Right atrium auricular region (tissue), 2 donors: ENCODE data around the gene LRRC59. TPM values are rescaled to one million over a fixed set of nuclear protein-coding genes. Genes with fewer than 3 reads are reported as not detected.

ENCODE experiments used
- DNase-seq: peaks from one replicate; pipeline ENCODE4 v3.0.0-alpha.2; 2019; ENCODE audit warnings: low spot score
- H3K27ac ChIP-seq, 2 donors: fragments of 200-600 bp; sonication (generic); 1 replicate in 1 of 2; 2 replicates in 1 of 2; pipeline ENCODE4 v1.5.1; 2016 to 2019
- H3K27me3 ChIP-seq, 2 donors: fragments of 200-600 bp; sonication (generic); one replicate each; pipeline versions ENCODE4 v1.5.1 to v1.6.0; 2017 to 2019
- H3K36me3 ChIP-seq: fragments of 200-600 bp; sonication (generic); one replicate; pipeline ENCODE4 v1.5.1; 2016
- H3K4me1 ChIP-seq, 2 donors: fragments of 200-600 bp; sonication (generic); one replicate each; pipeline versions ENCODE4 v1.5.1 to v1.6.0; 2017 to 2019
- H3K4me3 ChIP-seq, 2 donors: fragments of 200-600 bp; sonication (generic); 1 replicate in 1 of 2; 2 replicates in 1 of 2; pipeline ENCODE4 v1.5.1; 2017 to 2019; ENCODE audit warnings: mild to moderate bottlenecking in 1 of 2, moderate library complexity in 1 of 2
- H3K9me3 ChIP-seq, 2 donors: fragments of 200-600 bp; sonication (generic); one replicate each; pipeline ENCODE4 v1.5.1; 2019
- CTCF ChIP-seq, 2 donors: fragments of 200-600 bp; sonication (generic); IDR thresholded peaks; one replicate each; pipeline ENCODE4 v1.5.1; 2019; ENCODE audit warnings: antibody characterized with exemption in 2 of 2
- total RNA-seq, 2 donors: library from RNA; depleted of rRNA; stranded (reverse); fragments of >200 nt; gene quantifications; one replicate each; pipeline ENCODE4 v1.1.0, GENCODE V29; 2016

Gene LRRC59
- total RNA-seq, 2 donors from 2014 or later: 31.7 to 50.6 TPM

DNA sequence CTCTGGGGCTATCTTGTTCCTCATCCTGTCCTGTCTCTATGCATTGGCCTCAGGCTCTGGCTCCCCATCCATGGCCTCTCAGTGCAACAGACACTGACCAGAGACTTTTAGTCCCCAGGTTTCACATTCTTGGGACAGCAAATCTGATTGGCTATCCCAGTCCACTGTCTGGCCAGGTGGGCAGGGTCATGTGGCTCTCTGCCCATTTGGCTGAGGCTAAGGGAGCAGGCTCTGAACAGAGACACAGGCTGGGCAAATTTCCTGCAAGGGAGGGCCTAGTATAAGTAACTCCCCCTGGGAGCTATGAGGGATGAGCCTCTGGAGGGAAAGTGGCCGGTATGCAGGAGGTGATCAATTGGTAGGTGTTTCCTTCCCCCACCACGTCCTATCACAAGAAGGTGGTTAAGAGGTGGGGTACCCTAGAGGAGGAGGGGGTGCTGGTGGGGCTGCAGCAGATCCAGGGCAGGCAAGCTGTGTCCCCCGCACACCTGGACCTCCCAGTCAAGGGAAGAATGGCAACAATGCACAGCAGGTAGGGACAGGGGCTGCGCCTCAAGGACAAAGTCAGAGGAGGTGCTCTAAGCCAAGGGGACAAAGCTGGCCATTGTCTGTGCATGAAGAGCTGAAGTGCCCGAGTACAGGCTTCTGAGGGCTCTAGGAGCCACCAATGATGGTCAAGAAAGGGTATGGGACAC lies 38.2 kb downstream of the LRRC59 start:
- Histone ChIP-seq H3K27me3 (no peaks in the 10 kb centered on the region), H3K4me1 (peaks cover 0 to 17% of the 10 kb centered on the region in 2 donors), H3K4me3 (no peak overlapping the region), H3K36me3 (peaks cover 49% of the 10 kb centered on the region), H3K9me3 (no peaks in the 10 kb centered on the region), H3K27ac (no peak overlapping the region)
- no peak for TF ChIP-seq CTCF (IDR thresholded peaks at IDR 0.05)
- no peak for DNase-seq

GRCh38 chr17:50358177-50358576 lies 39.1 kb downstream of the LRRC59 start:
- no peak overlapping the region for H3K27ac ChIP-seq
- TF ChIP-seq CTCF (IDR thresholded peaks at IDR 0.05): no peak
- peaks cover 59% of the 10 kb centered on the region for H3K36me3 ChIP-seq
- no peak overlapping the region for H3K4me3 ChIP-seq
- H3K27me3 ChIP-seq: no peaks in the 10 kb centered on the region
- H3K4me1 ChIP-seq: peaks cover 0 to 10% of the 10 kb centered on the region in 2 donors
- no peak for DNase-seq
- H3K9me3 ChIP-seq: no peaks in the 10 kb centered on the region

- TF ChIP-seq CTCF (IDR thresholded peaks at IDR 0.05): no peak
- DNase-seq: no peak
- H3K36me3 ChIP-seq: peaks cover 62% of the 10 kb centered on the region
- peaks cover 0 to 2% of the 10 kb centered on the region in 2 donors for H3K4me1 ChIP-seq
- H3K27me3 ChIP-seq: no peaks in the 10 kb centered on the region
- no peak overlapping the region for H3K27ac ChIP-seq
- H3K4me3 ChIP-seq: no peak overlapping the region
- H3K9me3 ChIP-seq: no peaks in the 10 kb centered on the region
Observed at GRCh38 chr17:50356892-50357510, 40.3 kb downstream of the LRRC59 start.

DNA sequence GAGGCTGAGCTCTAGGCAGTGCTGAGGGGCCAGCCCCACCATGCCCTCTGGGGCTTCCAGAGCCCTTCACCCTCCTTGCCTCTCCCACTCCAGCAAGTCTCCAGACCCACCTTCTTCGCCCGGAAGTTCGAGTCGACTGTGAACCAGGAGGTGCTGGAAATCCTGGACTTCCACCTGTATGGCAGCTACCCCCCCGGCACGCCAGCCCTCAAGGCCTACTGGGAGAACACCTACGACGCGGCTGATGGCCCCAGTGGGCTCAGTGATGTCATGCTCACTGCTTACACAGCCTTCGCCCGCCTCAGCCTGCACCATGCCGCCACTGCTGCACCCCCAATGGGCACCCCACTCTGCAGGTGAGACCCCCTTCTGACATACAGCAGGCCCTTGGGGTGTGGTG lies 40.9 kb downstream of the LRRC59 start:
- Histone ChIP-seq H3K4me1 (no peaks in the 10 kb centered on the region), H3K27ac (no peak overlapping the region), H3K9me3 (no peaks in the 10 kb centered on the region), H3K4me3 (no peak overlapping the region), H3K27me3 (no peaks in the 10 kb centered on the region), H3K36me3 (peaks cover 62% of the 10 kb centered on the region)
- DNase-seq: no peak
- no peak for TF ChIP-seq CTCF (IDR thresholded peaks at IDR 0.05)

DNA sequence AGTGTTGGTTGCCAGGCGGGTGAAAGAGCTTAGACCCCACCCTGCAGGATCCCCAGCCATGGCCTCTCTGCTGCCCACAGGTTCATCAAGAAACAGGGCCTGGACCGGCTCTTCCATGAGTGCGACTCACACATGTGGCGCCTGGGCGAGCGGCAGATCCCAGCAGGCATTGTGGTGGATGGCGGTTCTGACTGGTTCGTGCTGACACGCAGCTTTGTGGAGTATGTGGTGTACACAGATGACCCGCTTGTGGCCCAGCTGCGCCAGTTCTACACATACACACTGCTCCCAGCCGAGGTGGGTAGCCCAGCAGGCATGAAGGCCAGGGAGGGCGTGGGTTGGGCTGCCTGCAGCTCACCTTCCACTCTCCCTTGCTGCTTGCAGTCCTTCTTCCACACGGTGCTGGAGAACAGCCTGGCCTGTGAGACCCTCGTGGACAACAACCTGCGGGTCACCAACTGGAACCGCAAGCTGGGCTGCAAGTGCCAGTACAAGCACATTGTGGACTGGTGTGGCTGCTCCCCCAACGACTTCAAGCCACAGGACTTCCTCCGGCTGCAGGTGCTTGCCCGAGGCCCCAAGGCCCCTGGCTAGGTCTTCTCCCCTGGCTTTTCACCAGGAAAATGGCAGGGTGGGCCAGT lies 41.5 kb downstream of the LRRC59 start:
- Histone ChIP-seq H3K27me3 (no peaks in the 10 kb centered on the region), H3K27ac (no peak overlapping the region), H3K9me3 (no peaks in the 10 kb centered on the region), H3K36me3 (peaks cover 62% of the 10 kb centered on the region), H3K4me1 (no peaks in the 10 kb centered on the region), H3K4me3 (no peak overlapping the region)
- no peak for DNase-seq
- no peak for TF ChIP-seq CTCF (IDR thresholded peaks at IDR 0.05)
